ENCODE data around the gene ADI1.

Gene ADI1

DNA sequence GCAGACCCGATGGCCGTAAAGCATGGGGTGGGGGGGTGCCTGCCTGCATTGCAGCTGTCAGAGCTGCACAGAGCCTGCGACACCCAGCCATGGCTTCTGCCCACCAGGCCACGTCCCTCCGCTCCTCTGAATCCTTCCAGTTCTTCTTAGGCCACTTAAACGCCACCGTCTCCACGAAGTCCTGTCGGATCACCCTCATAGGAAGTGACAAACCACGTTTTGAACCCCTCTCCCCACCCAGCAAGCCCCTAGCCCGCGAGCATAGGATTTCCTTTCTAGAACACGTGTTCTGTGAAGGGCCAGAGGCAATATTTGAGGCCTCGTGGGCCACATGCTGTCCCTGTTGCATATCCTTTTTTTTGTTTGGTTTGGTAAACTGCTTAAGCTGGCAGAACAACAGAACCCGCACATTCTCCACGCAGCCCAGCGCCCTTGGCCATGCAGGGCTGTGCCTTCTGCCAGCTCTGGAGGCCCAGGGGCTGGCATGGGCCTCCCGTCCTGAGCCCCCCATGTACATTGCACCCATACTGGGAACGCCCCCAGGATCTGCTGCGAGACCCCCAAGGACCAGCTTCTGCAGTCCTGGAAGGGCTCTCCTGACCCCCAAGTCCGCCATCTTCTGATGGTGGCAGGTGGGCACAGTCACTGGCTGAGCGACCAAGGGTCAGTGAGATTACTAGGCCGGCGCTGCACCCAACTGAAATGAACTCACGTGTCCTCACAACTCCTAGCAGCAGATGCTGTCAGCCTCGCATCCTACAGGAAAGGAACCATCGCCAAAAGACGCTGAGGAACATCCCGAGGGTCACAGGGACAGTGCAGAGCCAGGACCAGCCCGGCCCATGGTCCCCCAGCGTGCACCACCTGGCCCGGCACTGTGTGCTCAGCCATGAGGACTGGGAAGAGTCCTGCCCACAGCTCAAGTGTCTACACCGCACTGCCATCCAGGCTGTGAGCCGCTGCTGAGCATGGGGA, 35.1 kb downstream of the ADI1 start:
- Histone ChIP-seq H2AFZ (ENCODE audit: low read depth, low read length, severe bottlenecking) (no peak overlapping the region), H3K27me3 (ENCODE audit: low read length) (no peaks in the 10 kb centered on the region), H3K27ac (ENCODE audit: low read depth, low read length) (no peak overlapping the region), H3K4me3 (ENCODE audit: insufficient read depth, low read length, poor library complexity, severe bottlenecking) (no peak overlapping the region), H4K20me1 (ENCODE audit: low read depth, low read length) (no peaks in the 10 kb centered on the region), H3K9me3 (ENCODE audit: insufficient read depth, low read length) (no peaks in the 10 kb centered on the region), H3K9me2 (replicated peaks; ENCODE audit: insufficient read depth, low read length) (no peaks in the 10 kb centered on the region), H3K4me2 (ENCODE audit: low read depth, low read length, poor library complexity, severe bottlenecking) (no peak overlapping the region), H3K9ac (ENCODE audit: low read length) (no peak overlapping the region), H3K36me3 (ENCODE audit: low read length) (no peaks in the 10 kb centered on the region), H3F3A (ENCODE audit: insufficient read depth) (peaks cover 6% of the 10 kb centered on the region; the same call in 1 of the 2 replicates), H3K79me2 (ENCODE audit: insufficient read depth, low read length) (no peaks in the 10 kb centered on the region)
- TF ChIP-seq, protein P1, sequence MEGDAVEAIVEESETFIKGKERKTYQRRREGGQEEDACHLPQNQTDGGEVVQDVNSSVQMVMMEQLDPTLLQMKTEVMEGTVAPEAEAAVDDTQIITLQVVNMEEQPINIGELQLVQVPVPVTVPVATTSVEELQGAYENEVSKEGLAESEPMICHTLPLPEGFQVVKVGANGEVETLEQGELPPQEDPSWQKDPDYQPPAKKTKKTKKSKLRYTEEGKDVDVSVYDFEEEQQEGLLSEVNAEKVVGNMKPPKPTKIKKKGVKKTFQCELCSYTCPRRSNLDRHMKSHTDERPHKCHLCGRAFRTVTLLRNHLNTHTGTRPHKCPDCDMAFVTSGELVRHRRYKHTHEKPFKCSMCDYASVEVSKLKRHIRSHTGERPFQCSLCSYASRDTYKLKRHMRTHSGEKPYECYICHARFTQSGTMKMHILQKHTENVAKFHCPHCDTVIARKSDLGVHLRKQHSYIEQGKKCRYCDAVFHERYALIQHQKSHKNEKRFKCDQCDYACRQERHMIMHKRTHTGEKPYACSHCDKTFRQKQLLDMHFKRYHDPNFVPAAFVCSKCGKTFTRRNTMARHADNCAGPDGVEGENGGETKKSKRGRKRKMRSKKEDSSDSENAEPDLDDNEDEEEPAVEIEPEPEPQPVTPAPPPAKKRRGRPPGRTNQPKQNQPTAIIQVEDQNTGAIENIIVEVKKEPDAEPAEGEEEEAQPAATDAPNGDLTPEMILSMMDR (IDR thresholded peaks at IDR 0.05; ENCODE audit: insufficient read depth, low read length, poor library complexity, severe bottlenecking) = no peak
- TF ChIP-seq EZH2phosphoT487 (conservative IDR thresholded peaks at IDR 0.05; ENCODE audit: low read length) = no peak

DNA sequence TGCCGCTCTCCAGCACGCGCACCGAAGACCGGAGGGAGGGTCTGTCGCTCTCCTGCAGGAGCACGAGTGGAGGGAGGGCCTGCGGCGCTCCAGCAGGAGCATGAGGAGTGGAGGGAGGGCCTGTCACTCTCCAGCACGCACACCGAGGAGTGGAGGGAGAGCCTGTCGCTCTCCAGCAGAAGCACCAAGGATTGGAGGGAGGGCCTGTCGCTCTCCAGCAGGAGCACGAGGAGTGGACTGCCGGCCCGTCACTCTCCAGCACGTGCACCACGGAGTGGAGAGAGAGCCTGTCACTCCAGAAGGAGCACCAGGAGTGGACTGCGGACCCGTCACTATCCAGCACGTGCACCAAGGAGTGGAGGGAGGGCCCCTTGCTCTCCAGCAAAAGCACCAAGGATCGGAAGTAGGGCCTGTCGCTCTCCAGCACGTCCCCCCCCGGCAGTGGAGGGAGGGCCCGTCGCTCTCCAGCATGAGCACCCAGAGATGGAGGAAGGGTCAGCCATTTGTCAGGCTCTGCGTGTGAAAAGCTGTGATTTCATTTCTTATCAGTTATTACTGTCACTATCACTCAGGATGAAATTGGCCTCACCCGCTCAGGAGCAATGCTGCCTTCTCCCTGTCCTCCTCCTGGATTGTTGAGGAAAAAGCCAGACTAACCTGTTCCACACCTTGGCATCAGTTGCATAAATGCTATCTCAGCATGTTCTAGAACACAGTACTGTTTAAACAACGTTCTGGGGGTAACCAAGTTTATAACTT, 35.9 kb downstream of the ADI1 start:
- peaks cover 6% of the 10 kb centered on the region; the same call in 1 of the 2 replicates for H3F3A ChIP-seq (ENCODE audit: insufficient read depth)
- H4K20me1 ChIP-seq (ENCODE audit: low read depth, low read length) = no peaks in the 10 kb centered on the region
- no peaks in the 10 kb centered on the region for H3K27me3 ChIP-seq (ENCODE audit: low read length)
- no peaks in the 10 kb centered on the region for H3K9me3 ChIP-seq (ENCODE audit: insufficient read depth, low read length)
- H2AFZ ChIP-seq (ENCODE audit: low read depth, low read length, severe bottlenecking) = no peak overlapping the region
- H3K9ac ChIP-seq (ENCODE audit: low read length) = no peak overlapping the region
- H3K27ac ChIP-seq (ENCODE audit: low read depth, low read length) = no peak overlapping the region
- H3K4me2 ChIP-seq (ENCODE audit: low read depth, low read length, poor library complexity, severe bottlenecking) = no peak overlapping the region
- no peak overlapping the region for H3K4me3 ChIP-seq (ENCODE audit: insufficient read depth, low read length, poor library complexity, severe bottlenecking)
- H3K79me2 ChIP-seq (ENCODE audit: insufficient read depth, low read length) = no peaks in the 10 kb centered on the region
- H3K9me2 ChIP-seq (replicated peaks; ENCODE audit: insufficient read depth, low read length) = no peaks in the 10 kb centered on the region
- H3K36me3 ChIP-seq (ENCODE audit: low read length) = no peaks in the 10 kb centered on the region
- TF ChIP-seq, protein P1 (IDR thresholded peaks at IDR 0.05; ENCODE audit: insufficient read depth, low read length, poor library complexity, severe bottlenecking) = no peak
- no peak for TF ChIP-seq EZH2phosphoT487 (conservative IDR thresholded peaks at IDR 0.05; ENCODE audit: low read length)

DNA sequence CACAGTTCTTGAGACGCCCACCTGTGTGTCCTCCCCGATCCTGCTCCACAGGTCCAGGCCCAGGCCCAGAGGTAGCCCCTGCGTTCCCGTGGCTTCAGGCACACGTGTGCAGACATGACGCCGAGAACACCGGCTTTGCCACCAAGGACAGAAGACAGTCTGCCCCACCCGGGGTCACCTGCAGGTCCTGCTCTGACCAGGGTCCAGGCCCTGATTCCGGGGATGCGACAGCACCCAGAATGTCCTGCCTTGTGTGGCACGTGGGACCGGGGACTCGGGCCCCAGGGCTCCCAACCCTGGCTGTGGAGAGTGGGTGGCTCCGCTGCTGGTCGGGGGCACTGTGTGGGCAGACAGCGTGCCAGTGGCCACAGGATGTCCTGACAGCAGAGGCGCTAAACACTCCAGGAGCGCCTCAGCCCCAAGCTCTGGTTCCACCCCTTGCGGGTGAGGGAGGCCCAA, 36.9 kb downstream of the ADI1 start:
- Histone ChIP-seq H3K36me3 (ENCODE audit: low read length) (no peaks in the 10 kb centered on the region; the same call in 1 of the 2 replicates), H3K9me2 (replicated peaks; ENCODE audit: insufficient read depth, low read length) (no peaks in the 10 kb centered on the region), H3F3A (ENCODE audit: insufficient read depth) (peaks cover 6% of the 10 kb centered on the region; the same call in 1 of the 2 replicates), H3K4me3 (ENCODE audit: insufficient read depth, low read length, poor library complexity, severe bottlenecking) (no peak overlapping the region), H2AFZ (ENCODE audit: low read depth, low read length, severe bottlenecking) (no peak overlapping the region), H4K20me1 (ENCODE audit: low read depth, low read length) (no peaks in the 10 kb centered on the region), H3K4me2 (ENCODE audit: low read depth, low read length, poor library complexity, severe bottlenecking) (no peak overlapping the region), H3K9ac (ENCODE audit: low read length) (no peak overlapping the region), H3K27me3 (ENCODE audit: low read length) (no peaks in the 10 kb centered on the region), H3K79me2 (ENCODE audit: insufficient read depth, low read length) (no peaks in the 10 kb centered on the region), H3K9me3 (ENCODE audit: insufficient read depth, low read length) (no peaks in the 10 kb centered on the region), H3K27ac (ENCODE audit: low read depth, low read length) (no peak overlapping the region)
- no peak for TF ChIP-seq EZH2phosphoT487 (conservative IDR thresholded peaks at IDR 0.05; ENCODE audit: low read length)
- TF ChIP-seq, protein P1 (IDR thresholded peaks at IDR 0.05; ENCODE audit: insufficient read depth, low read length, poor library complexity, severe bottlenecking) = no peak
